Breast epithelium (tissue), 3 donors: ENCODE results near the gene ITPRIPL1.
"Not testable (repeated sequence)": the region's sequence is repeated elsewhere in the genome, so short reads cannot be mapped to it uniquely, and the experiment has no call there.

Source experiments
- POLR2A ChIP-seq: fragments of 450-650 bp; IDR thresholded peaks from one replicate; pipeline ENCODE4 v1.6.1; 2016; ENCODE audit warnings: antibody characterized with exemption, mild to moderate bottlenecking, moderate library complexity
- POLR2AphosphoS5 ChIP-seq, 3 donors: sonication (generic); formaldehyde crosslinking; IDR thresholded peaks; one replicate each; pipeline ENCODE4 v1.6.1; 2017; ENCODE audit warnings: antibody characterized with exemption in 3 of 3
- TF ChIP-seq, protein P1 (sequence below), 3 donors: fragments of 450-650 bp; IDR thresholded peaks; one replicate each; pipeline ENCODE4 v1.5.1; 2016 to 2017; ENCODE audit warnings: antibody characterized with exemption in 3 of 3, mild to moderate bottlenecking in 3 of 3, moderate library complexity in 3 of 3

DNA sequence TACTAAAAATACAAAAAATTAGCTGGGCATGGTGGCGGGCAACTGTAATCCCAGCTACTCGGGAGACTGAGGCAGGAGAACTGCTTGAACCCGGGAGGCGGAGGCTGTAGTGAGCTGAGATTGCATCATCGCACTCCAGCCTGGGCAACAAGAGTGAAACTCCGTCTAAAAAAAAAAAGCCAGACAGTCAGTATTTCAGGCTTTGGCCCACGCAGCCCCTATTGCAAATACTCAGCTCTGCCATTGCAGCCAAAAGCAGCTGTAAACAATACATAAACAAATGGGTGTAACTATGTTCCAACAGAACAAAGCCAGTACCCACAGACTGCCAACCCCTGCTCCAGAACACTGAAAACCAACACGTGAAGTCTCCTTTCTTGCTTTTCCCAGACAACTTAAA, 30.8 kb upstream of the ITPRIPL1 start:
- not testable (repeated sequence) for TF ChIP-seq POLR2A; POLR2AphosphoS5 (IDR thresholded peaks at IDR 0.05)
- TF ChIP-seq, protein P1, sequence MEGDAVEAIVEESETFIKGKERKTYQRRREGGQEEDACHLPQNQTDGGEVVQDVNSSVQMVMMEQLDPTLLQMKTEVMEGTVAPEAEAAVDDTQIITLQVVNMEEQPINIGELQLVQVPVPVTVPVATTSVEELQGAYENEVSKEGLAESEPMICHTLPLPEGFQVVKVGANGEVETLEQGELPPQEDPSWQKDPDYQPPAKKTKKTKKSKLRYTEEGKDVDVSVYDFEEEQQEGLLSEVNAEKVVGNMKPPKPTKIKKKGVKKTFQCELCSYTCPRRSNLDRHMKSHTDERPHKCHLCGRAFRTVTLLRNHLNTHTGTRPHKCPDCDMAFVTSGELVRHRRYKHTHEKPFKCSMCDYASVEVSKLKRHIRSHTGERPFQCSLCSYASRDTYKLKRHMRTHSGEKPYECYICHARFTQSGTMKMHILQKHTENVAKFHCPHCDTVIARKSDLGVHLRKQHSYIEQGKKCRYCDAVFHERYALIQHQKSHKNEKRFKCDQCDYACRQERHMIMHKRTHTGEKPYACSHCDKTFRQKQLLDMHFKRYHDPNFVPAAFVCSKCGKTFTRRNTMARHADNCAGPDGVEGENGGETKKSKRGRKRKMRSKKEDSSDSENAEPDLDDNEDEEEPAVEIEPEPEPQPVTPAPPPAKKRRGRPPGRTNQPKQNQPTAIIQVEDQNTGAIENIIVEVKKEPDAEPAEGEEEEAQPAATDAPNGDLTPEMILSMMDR (IDR thresholded peaks at IDR 0.05): not testable (repeated sequence)
